HK-2 (cell line): ENCODE results near the gene ANGPT4.

Source experiments
- DNase-seq: peaks from one replicate; pipeline ENCODE4 v3.0.0-alpha.2; 2018; ENCODE audit not compliant: unreplicated experiment

The ANGPT4 gene

GRCh38 chr20:940926-941325, 24.8 kb upstream of the ANGPT4 start:
- DNase-seq = no peak

- DNase-seq = no peak
Measured at GRCh38 chr20:939606-940005, 23.5 kb upstream of the ANGPT4 start.

GRCh38 chr20:934186-934840, 18.2 kb upstream of the ANGPT4 start:
- DNase-seq = no peak

DNA sequence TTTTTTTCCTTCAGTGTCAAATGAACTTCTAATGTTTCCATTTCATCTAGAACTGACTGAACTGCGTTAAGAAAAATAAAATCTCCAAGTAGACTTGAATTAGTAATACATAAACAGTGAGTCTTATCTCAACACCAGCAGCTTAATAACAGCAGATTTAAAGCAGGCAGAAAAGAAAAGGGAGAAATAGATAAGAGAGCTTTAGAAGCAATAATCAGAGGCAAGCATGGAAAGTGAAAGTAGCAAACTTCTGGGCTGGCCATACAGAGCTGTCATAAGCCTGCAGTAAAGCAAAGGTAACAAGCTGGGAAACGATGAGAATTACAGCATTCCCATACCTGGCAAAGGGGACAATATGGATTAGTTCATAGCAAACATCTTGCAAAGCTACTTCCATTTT, 16.9 kb upstream of the ANGPT4 start:
- DNase-seq = no peak

GRCh38 chr20:931401-931800, 15.3 kb upstream of the ANGPT4 start:
- no peak for DNase-seq

DNA sequence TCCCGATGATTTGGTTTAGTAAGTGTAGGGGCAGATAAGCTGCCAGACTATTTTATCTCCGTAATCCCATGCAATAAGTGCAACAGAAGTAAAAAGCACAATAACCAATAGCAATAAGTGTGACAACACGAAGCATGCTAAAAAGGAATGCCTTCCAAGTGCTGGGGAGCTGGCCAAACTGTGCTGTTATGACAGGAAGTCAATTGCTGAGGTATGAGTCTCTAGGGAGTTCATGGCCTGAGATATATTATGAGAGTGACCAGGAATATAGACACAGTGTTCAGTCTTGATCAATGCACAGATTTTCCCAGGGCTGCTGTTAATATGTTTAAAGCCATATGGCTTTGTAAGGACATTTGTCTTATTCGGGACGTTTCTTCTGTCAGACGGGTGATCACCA, 10.5 kb upstream of the ANGPT4 start:
- no peak for DNase-seq

DNA sequence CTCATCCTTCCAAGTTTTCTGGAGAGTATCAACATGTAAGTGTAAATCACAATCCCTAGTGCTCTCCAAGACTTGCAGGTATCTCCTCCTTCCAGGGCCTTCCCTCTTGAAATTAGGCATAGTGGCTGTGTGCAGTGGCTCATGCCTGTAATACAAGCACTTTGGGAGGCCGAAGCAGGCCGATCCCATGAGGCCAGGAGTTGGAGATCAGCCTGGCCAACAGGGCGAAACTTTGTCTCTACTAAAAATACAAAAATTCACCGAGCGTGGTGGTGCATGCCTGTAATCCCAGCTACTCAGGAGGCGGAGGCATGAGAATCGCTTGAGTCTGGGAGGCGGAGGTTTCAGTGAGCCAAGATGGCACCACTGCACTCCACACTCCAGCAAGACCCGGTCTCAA, 9.4 kb upstream of the ANGPT4 start:
- DNase-seq = no peak

DNA sequence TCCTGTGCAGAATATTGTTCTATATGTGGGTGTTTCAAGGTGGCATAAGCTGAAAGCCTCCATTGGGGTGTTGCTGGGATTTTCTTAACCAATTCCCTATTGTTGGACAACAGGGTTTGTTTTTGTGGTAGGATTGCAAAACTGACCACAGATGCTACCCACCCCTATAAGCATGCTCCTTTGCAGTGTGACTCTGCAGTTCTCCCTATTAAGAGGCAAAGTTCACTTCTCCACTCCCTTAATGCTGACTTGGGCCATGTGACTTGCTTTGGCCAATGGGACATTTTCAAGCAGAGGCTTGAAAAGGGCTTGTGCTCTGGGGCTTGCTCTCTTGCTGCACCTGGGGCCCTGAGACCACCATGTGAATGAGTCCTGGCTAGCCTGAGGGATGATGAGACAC, 8.5 kb upstream of the ANGPT4 start:
- DNase-seq = no peak

GRCh38 chr20:922781-923180, 6.6 kb upstream of the ANGPT4 start:
- no peak for DNase-seq

GRCh38 chr20:921068-921467, 4.9 kb upstream of the ANGPT4 start:
- DNase-seq = no peak

DNA sequence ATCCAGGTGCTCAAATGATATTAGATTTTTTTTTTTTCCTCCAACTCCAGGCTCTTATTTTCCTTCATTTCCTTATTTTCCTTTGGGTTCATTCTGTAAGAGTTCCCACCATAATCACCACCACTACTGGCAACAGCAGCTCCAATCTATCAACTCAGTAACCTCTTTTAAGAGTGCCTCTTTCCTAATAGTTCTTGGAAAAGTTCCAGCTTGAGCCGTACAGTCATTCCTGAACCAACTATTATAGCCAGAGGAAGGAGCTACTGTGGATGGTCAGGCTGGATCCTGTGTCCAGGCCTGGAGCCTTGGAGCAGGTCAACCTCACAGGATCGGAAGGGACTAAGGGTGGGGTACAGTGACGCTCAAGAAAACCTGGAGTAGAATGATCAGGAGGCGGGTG, 4.2 kb upstream of the ANGPT4 start:
- DNase-seq = no peak

DNA sequence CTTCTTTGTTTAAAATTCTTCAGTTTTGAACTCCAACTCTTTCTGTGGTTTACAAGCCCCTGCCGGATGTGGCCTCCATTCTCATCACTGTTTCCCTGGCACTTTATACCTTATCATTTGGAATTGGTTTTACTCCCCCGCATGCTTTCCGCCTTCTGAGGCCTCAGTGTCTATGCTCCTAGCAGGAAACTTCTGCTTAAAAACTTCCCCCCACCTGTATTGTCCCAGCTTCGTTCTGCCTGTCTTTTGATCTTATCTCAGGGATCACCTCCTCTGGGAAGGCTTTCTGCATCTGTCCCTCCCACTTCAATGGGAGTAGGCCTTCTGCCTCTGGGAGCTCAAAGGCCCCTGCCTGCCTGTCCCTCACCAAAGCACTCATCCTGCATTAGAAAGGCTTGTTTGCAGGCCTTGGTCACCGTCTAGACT, 3.4 kb upstream of the ANGPT4 start:
- no peak for DNase-seq

GRCh38 chr20:917416-917815, 1.3 kb upstream of the ANGPT4 start:
- no peak for DNase-seq

GRCh38 chr20:916825-917224, 691 bp upstream of the ANGPT4 start:
- no peak for DNase-seq

- DNase-seq = no peak
Measured at GRCh38 chr20:914727-915498, 1.2 kb downstream of the ANGPT4 start.

- DNase-seq = no peak
Measured at GRCh38 chr20:913306-913849, 2.8 kb downstream of the ANGPT4 start.

DNA sequence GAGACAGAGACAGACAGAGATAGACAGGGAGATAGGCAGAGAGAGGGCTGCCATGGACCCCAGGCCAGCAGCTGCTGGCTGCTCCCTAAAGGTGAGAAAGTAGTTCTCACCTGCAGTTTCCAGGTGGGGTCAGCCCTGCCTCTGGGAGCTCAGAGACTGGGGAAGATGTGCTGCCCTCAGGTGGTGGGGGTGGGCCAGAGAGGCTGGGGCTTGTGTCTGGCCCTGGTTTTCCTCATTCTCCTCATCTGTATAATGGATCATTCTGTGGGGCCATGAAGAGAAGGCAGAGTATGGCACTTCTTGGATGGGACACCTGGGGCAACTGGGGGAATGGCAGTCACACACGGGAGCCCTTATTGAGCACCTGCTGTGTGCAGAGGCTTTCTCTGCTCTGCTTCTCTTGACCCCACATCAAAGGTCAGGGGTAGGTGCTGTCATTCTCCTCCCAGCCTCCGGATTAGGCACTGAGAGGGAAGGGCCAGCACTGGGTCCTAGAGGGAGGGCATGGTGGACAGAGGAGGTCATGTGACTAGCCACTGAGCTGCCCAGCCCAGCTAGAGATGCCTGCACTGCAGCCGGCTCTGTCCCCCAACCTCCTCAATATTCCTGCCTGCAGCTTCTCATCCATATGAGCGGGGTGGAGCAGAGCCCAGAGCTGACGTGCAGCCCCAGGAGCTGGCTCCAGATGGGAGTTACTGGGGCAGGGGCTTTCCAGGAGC, 4.1 kb downstream of the ANGPT4 start:
- no peak for DNase-seq

- DNase-seq = peak; percentile 18
Measured at GRCh38 chr20:910870-911770, 5.0 kb downstream of the ANGPT4 start.

DNA sequence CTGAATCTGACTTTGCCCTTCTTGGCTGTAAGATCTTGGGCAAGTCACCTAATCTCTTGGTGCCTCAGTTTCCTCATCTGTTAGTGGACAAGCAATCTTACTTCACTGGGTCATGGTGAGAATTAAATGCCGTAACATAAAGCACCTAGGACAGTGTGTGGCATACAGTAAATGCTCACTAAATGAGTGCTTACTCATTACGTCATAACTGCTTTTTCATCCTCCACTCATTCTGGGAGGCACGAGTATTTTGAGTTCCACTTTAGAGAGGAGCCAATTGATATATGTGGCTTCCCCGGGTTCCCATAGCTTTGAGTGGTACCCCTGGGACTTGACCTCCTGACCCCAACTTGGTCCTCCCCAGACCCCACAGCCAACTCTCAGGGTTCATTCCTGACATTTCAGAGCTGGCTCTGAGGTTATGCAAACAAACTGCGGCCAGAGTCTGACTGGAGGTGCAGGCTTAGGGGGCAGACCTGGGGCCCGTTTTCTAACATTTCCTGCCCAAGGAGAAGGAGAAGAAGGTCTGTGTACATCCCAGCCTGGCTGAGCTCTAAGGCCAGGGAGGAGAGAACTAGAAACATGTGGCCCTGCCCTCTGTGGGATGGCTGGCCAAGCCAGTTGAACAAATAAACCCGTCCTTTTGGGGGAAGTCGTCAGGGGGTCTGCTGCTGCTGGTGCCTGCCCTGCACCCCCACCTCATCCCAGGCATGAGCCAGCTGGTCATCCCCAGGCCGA, 5.8 kb downstream of the ANGPT4 start:
- no peak for DNase-seq

GRCh38 chr20:909641-910040, 6.5 kb downstream of the ANGPT4 start:
- DNase-seq = no peak

GRCh38 chr20:906703-907270, 9.3 kb downstream of the ANGPT4 start:
- no peak for DNase-seq
